GM18519 (cell line): ENCODE results near the gene C1QTNF2.

Source experiments
- ATAC-seq: cut with Tn5 transposase; IDR thresholded peaks from one replicate; pipeline ENCODE4 v1.9.1; 2021; ENCODE audit warnings: mild to moderate bottlenecking, moderate library complexity; ENCODE audit not compliant: unreplicated experiment, low FRiP score

The C1QTNF2 gene

GRCh38 chr5:160310552-160311295 is 59.7 kb downstream of the C1QTNF2 start:
- no peak for ATAC-seq

DNA sequence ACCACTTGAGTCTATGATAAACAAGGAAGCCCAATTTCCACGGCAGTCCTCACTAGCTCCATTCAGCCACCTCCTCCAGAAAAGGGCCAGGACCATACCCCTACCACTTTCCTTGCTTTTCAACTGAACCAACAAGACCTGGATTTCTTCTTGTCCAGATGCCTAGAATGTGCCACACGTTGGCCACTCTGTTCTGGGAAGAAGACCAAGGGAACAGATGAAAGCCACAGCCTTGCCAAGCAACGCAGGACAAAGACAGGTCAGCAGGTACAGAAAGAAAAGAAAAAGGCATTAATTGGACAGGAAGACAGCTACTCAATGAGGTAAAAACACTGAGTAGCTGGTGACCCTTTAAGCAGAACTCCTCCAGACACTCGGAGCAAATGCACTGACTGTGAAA is 60.3 kb downstream of the C1QTNF2 start:
- no peak for ATAC-seq

DNA sequence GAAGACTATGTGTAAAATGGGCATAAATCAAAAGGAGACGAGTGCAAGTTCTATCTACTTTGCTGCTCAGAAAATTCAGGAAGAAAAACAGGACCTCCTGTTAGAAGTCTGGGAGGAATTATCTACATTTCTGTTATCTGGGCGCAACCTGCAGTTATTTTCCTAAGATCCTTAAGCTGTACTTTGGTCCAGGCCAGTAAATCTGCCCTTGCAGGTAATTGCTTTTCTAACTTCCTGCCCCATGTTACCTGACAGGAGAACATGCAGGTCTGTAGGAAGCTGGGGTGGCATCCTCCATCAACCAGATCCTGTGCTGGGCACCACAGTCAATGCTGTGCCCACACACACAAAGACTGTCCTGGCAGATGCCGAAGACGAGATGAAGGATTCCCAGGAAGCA is 63.7 kb downstream of the C1QTNF2 start:
- ATAC-seq: no peak

- no peak for ATAC-seq
These were observed 65.1 kb downstream of the C1QTNF2 start for GRCh38 chr5:160305319-160305718.

GRCh38 chr5:160303690-160304089 is 66.7 kb downstream of the C1QTNF2 start:
- no peak for ATAC-seq

DNA sequence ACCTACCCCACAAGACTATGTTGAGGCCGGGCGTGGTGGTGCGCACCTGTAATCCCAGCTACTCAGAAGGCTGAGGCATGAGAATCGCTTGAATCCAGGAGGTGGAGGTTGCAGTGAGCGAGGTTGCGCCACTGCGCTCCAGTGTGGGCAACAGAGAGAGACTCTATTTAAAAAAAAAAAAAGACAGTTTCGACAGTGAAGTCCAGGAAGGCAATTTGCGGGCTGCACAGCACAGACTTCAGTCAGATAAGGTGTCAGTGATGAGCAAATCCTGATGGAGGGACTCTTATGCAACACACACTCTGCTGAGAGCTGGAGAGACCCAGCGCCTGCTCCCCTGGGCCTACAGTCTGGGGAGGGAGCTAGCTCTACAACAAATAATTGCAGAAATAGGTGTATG is 72.2 kb downstream of the C1QTNF2 start:
- ATAC-seq: no peak

DNA sequence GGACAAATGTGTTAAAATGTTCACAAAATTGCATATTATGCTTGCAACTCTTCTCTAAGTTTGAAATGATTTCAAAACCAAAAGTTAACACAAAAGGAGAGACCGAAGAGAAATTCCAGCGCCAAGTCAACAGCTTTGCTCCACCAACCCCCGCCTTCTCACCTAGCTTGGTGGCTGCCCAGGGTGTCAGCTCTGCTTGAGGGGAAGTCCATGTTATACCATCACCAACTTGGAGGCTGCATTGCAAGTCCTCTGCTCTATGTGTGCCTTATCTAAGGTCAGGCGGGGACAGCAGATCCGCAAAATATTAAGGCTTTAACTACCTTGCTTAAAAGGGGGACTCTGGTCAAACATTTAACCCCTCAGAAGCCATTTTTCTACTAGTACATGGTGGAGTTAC is 72.7 kb downstream of the C1QTNF2 start:
- no peak for ATAC-seq
